Mucosa of descending colon (tissue), 3 donors: Measurements from ENCODE around the gene MBOAT7. TPM values are rescaled to one million over a fixed set of nuclear protein-coding genes. Genes with fewer than 3 reads are reported as not detected.
"Not testable (repeated sequence)": the region's sequence is repeated elsewhere in the genome, so short reads cannot be mapped to it uniquely, and the experiment has no call there.

ENCODE experiments used
- ATAC-seq: fragments of 200-7000 bp; cut with Tn5 transposase; one replicate; pipeline ENCODE4 v1.9.1; 2020; ENCODE audit warnings: mild to moderate bottlenecking, moderate library complexity
- DNase-seq, 3 donors: peaks; one replicate each; pipeline ENCODE4 v3.0.0-alpha.2; 2020
- H3K36me3 ChIP-seq: fragments of 200-600 bp; one replicate; pipeline ENCODE4 v1.8.0; 2021; ENCODE audit warnings: low read depth, mild to moderate bottlenecking
- H3K4me1 ChIP-seq: fragments of 200-600 bp; one replicate; pipeline ENCODE4 v1.8.0; 2021; ENCODE audit warnings: low read depth, mild to moderate bottlenecking
- H3K4me3 ChIP-seq: fragments of 200-600 bp; one replicate; pipeline ENCODE4 v1.8.0; 2021; ENCODE audit warnings: mild to moderate bottlenecking
- H3K9me3 ChIP-seq: fragments of 200-600 bp; one replicate; pipeline ENCODE4 v1.8.0; 2021; ENCODE audit warnings: mild to moderate bottlenecking
- CTCF ChIP-seq: fragments of 200-600 bp; IDR thresholded peaks from one replicate; pipeline ENCODE4 v1.8.0; 2022; ENCODE audit warnings: antibody characterized with exemption, mild to moderate bottlenecking
- intact Hi-C, 2 donors: fragments of 100-400 bp; cut with DNase I in 1 of 2; cut with micrococcal nuclease in 1 of 2; formaldehyde crosslinking; loops; one replicate each; pipeline versions ENCODE4 v1.11.0 to v1.11.1; 2022; cut with DNase I, micrococcal nuclease
- total RNA-seq, 3 donors: library from RNA; stranded (reverse); fragmentation: NEBNext Ultra II Directional in 2 of 3; extraction: Animal tissue kit (Norgen Biotek cat#: 25700) in 2 of 3; gene quantifications; one replicate each; pipeline versions ENCODE4 v1.2.1 to v1.2.4, GENCODE V29; 2021 to 2023
- donor health status: DM: no; HTN: no; CAD: no; lungs with moderate emphysema.
- donor health status: DM: no; HTN: no; CAD: no.
- donor health status: DM: no; HTN: yes; CAD: no.

MBOAT7 gene
- total RNA-seq, 3 donors from 2014 or later: 79.9 to 176 (median 113) TPM

GRCh38 chr19:54173951-54174834 lies 15.2 kb downstream of the MBOAT7 start:
- no peaks in the 10 kb centered on the region for H3K4me1 ChIP-seq
- no peaks in the 10 kb centered on the region for H3K36me3 ChIP-seq
- H3K9me3 ChIP-seq: no peaks in the 10 kb centered on the region
- TF ChIP-seq CTCF: no peak
- DNase-seq (peak in 2 of 3 donors; percentile 32 to 49), ATAC-seq (no peak)
- no peak overlapping the region for H3K4me3 ChIP-seq
- intact Hi-C loops: no loop called here

- TF ChIP-seq CTCF: no peak
- H3K4me3 ChIP-seq: no peak overlapping the region
- intact Hi-C loops: no loop called here
- no peaks in the 10 kb centered on the region for H3K9me3 ChIP-seq
- H3K4me1 ChIP-seq: peaks cover 2% of the 10 kb centered on the region
- H3K36me3 ChIP-seq: no peaks in the 10 kb centered on the region
- DNase-seq (no peak), ATAC-seq (no peak)
Observed at GRCh38 chr19:54173359-54173699, 16.1 kb downstream of the MBOAT7 start.

GRCh38 chr19:54172471-54173358 lies 16.7 kb downstream of the MBOAT7 start, which contains the start of gene TMC4:
Gene TMC4, minus strand, starts transcription at chr19:54173160. Its CDS starts 43 bp downstream, at chr19:54173117.
- H3K36me3 ChIP-seq: no peaks in the 10 kb centered on the region
- intact Hi-C loops: no loop called here
- no peaks in the 10 kb centered on the region for H3K9me3 ChIP-seq
- H3K4me1 ChIP-seq: peaks cover 3% of the 10 kb centered on the region
- peak; percentile 86 to 87 (median 86) for DNase-seq
- peak within 1 kb of the TSS; percentile 27 for H3K4me3 ChIP-seq
- peak; percentile 97 for ATAC-seq
- peak; percentile 63 for TF ChIP-seq CTCF

DNA sequence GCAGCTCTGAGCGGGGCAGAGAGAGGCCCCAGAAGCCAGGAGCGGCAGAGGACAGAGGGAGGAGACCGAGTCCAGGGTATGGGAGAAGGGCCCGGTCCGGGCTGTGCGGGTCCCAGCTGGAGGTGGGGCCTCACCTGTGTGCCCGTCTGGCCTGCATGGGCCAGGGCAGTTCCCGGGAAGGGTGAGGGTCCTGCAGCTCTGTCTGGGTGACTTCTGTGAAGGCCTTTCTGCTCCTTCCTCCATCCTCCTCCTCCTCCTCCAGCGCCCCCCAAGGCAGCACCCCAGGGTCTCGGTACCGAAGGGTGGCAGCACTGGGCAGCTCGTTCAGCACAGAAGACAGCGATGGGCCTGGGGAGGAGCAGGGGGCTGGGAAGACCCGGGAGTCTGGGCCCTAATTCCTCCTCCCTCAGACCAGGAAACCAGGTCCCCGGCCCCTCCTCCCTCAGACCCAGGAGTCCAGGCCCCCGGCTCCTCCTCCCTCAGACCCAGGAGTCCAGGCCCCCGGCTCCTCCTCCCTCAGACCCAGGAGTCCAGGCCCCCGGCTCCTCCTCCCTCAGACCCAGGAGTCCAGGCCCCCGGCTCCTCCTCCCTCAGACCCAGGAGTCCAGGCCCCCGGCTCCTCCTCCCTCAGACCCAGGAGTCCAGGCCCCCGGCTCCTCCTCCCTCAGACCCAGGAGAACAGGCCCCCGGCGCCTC lies 17.5 kb downstream of the MBOAT7 start:
- H3K9me3 ChIP-seq, H3K4me1 ChIP-seq, H3K36me3 ChIP-seq, H3K4me3 ChIP-seq, intact Hi-C loops, ATAC-seq: not testable (repeated sequence)
- DNase-seq: peak in 2 of 3 donors; percentile 39 to 50

DNA sequence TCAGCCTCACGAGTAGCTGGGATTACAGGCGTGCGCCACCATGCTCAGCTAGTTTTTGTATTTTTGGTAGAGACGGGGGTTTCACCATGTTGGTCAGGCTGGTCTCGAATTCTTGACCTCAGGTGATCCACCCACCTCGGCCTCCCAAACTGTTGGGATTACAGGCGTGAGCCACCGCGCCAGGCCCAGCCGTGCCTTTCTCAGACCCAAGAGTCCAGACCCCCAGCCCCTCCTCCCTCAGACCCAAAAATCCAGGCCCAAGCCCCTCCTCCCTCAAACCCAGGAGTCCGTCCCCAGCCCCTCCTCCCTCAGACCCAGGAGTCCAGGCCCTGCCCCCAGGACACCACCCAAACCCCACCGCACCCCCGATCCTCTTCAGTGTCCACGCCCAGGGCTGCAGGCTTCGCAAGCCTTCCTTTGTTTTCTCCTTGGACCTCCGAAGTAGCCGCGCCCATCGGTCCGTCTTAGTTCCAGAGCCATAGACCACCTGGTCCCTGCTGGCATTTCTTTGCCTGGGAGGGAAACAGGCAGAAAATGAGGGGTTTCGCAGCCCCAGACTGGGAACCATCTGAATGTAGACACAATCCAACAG lies 20.1 kb downstream of the MBOAT7 start:
- no peak overlapping the region for H3K4me3 ChIP-seq
- no peak for ATAC-seq
- DNase-seq: peak in 1 of 3 donors; percentile 39
- H3K4me1 ChIP-seq: peaks cover 10% of the 10 kb centered on the region
- TF ChIP-seq CTCF: no peak
- no peaks in the 10 kb centered on the region for H3K36me3 ChIP-seq
- intact Hi-C loops: loop anchor here (5.0 kb wide), 1 partner anchor 63 kb away; no protein-coding TSS in a partner anchor
- H3K9me3 ChIP-seq: no peaks in the 10 kb centered on the region
